ENCODE results near the gene TMTC4. TPM values are rescaled to one million over a fixed set of nuclear protein-coding genes. Genes with fewer than 3 reads are reported as not detected.
"Not testable (repeated sequence)": the region's sequence is repeated elsewhere in the genome, so short reads cannot be mapped to it uniquely, and the experiment has no call there.

TMTC4 gene
- total RNA-seq, 1 donor from 2014 or later: 19.1 TPM

DNA sequence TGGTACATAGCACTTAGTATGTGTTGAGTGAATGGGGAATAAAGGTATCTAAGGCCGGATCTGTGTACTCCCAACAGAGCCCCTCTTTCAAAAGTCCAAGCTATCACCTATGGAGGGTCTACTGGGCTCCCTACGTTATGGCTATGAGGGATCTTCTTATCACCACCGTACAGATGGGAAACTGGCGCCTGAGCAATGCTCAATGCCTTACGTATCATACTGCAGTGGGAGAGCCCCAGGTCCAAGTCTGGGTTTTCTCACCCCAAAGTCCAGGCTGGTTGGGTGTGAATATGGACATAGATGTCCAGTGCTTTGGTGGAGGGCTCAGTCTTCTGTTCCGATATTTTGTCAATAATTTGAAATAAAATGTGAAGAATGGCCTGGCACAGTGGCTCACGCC, 72.9 kb downstream of the TMTC4 start:
- DNase-seq (ENCODE audit: low spot score) (no peak), ATAC-seq (no peak)
- intact Hi-C loops (cut with DNase I): no loop called here

DNA sequence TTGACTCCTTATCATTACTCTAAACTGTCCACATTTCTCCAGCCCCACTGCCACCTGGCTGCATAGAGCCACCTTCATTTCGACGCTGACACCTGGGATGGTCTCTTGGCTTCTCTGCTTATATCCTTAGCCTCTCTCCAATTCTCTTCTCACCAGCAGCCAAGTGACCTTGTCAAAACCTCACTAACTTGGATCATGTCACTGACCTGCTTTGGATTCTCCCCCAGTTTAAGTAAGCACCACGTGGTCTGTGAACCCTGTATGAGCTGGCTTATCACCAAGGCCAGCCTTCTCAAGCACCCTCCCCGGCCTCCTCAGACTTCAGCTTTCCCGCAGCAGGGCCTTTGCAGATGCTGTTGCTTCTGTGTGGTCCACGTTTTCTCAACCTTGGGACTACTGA, 73.7 kb downstream of the TMTC4 start:
- intact Hi-C loops (cut with DNase I): no loop called here
- no peak for ATAC-seq

DNA sequence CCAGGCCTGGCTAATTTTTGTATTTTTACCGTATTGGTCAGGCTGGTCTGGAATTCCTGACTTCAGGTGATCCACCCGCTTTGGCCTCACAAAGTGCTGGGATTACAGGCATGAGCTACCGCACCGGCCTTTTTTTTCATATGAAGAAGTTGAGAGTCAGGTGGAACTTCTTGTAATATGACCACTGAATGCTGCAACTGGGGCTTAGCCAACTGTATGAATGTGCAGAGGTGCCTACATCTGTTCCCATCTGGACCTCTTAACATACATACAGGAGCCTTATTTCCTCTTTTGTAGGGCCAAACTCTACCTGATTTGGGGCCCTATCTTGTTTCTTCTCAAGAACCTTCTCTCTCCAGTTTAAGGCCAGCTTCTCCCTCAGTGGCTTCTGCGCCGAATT, 74.1 kb downstream of the TMTC4 start:
- ATAC-seq: no peak
- intact Hi-C loops (cut with DNase I): no loop called here
- no peak for DNase-seq (ENCODE audit: low spot score)

More for the DNA sequence above, 73.7 kb downstream of the TMTC4 start:
- DNase-seq (ENCODE audit: low spot score): no peak

DNA sequence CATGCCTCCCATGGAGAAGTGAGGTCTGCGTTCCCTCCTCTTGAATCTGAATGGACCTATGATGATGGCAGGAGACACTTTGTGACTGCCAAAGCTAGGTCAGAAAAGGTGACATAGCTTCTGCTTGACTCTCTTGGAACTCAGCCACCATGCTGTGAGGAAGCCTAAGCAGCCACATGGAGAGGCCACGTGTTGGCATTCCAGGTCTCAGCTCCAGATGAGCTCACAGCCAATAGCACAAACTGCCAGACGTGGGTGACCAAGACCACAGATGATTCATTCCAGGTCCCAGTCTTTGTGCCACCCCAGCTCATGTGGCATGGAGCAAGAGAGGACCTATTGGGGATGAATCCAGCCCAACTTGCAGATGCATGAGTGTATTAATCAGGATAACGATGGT, 77.3 kb downstream of the TMTC4 start:
- ATAC-seq: no peak
- no peak for DNase-seq (ENCODE audit: low spot score)
- intact Hi-C loops (cut with DNase I): no loop called here

DNA sequence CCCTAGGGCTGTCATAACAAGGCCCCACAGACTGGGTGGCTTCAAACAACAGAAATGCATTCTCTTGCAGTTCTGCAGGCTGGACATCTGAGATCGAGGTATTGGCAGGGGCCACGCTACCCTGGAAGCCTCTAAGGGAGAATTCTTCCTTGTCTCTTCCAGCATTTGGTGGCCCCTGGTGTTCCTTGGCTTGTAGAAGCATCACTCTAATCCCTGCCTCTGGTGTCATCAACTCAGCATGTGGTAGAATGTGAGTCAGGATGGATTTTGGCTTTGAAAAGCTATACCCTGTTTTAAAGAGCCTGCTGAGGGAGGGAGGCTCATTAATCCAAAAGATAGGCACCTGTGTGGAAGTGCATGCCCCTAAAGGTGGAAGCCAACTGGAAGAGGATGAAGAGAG, 78.1 kb downstream of the TMTC4 start:
- ATAC-seq (no peak), DNase-seq (ENCODE audit: low spot score) (no peak)
- intact Hi-C loops (cut with DNase I): no loop called here

DNA sequence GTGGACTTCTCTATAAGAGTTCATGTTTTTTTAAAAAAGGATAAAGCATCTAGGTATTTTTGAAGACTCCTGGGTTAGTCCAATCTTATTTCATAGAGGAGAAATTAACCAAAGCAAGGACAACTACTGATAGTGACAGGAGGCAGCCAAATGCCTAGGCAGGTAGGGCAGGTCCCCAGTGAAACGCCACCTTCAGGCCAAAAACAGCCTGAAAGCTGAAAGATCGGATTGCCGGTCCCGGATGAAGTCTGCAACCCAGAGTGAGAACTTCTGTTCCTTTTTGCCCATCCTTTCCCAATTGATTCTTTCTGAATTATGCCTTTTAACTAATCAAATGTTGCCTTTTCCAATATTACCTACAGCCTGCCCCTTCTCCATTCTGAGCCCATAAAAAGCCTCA, 79.9 kb downstream of the TMTC4 start:
- DNase-seq (ENCODE audit: low spot score): no peak
- ATAC-seq: no peak
- intact Hi-C loops (cut with DNase I): no loop called here

DNA sequence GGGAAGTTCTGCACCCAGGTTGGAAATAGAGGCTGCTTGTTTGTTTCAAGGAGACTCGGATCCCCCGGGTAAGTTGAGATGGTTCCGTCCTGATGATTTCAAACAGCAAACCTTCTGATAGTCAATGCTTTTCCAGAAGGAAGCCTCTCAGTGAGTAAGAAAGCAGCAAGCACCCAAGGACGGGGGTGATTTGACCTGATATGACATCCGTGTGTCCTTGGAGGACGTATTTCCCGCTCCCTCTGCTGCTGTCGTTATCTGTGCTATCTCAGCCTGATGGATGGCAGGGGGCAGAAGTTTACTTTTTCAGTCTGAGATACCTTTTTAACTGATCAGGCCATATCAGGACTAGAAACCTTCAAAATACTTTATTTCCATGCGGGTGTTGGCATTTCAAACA, 80.3 kb downstream of the TMTC4 start:
- DNase-seq (ENCODE audit: low spot score) (no peak), ATAC-seq (no peak)
- intact Hi-C loops (cut with DNase I): no loop called here

DNA sequence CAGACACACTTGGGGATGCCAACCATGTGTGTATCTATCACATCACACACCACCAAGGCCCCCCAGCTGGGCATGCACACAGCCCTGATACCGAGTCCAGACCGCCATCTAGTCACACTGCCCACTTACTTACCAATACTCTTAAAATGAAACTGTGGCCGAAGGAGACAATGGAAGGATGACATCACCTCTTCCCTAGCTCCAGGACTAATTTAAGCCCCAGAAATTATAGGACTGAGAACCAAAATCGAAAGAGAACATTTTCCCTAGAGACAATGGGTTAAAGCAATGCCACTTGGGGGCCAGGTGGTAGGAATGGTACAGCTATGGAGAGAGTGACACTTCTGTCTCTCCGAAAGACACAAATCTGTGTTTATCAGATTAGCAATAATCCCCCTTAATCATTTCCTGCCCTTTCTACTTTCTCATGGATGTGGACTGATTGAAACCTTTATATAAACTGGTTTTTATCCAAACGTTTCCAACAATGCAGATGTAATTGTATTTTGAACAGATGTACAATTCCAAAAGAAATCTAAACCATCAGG, 85.3 kb downstream of the TMTC4 start:
- intact Hi-C loops (cut with DNase I): no loop called here
- DNase-seq (ENCODE audit: low spot score): no peak
- ATAC-seq: peak; percentile 33

DNA sequence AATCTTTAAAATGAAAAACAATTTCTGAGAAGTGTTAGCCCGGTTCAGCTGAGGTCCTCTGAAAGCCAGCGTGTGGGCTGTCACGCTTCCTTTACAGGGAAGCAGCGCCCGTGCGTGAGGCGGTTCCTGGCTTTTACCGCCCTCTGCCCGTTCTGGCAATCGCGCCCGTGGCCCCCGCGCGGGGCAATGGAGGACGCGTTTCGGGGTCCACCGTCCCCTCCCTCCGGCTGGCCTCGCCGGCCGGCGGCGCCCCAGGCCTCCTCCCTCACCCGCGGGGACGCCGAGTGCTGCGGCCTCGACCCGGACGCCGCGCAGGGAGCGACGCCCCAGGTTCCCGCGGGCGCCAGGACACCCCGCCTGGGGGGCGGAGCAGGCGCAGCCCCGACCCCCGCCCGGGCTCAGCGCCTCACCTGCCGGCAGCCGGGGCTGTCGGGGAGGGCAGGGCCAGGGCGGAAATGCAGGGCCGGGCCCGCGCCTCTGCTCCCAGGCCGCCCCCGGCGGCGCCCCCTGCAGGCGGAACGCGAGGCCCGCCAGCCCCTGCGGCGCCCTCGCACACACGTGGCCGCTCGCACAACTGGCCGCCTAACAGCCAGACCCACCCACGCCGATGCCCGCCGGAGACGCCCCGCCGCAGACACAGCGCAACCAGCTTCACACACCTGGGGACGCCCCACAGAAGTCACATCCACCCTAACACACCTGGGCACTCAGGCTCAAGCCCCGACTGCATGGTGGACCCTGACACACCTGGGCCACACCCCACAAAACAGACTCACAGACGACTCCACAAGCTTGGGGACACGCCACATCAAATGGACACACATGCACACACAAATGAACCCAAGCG, 86.0 kb downstream of the TMTC4 start, which contains the start of gene GGACT:
GGACT (minus strand) TSS at position 459 of the 847 bp plus-strand sequence. CDS start 56,198 bp downstream, outside the sequence.
- ATAC-seq (peak; percentile 90), DNase-seq (ENCODE audit: low spot score) (peak; percentile 84)
- intact Hi-C loops (cut with DNase I): no loop called here

DNA sequence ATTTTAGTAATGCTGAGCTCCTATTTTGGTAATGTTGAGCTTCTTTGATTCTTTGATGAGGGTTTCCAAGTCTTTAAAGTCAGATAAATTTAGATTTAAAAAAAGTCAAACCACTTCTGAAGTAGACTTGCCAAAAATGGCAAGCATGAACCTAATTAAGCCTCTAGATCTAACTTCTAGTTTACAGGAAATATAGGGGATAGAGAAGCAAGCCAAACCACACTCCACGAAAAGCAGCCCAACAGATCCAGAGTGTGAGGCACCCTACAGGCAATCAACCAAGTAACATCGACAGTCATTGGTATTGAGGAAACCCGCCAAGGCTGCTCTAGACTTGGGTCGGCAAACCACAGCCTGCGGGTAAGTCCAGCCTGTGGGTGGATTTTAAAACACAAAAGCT, 89.7 kb downstream of the TMTC4 start:
- intact Hi-C loops (cut with DNase I): no loop called here

DNA sequence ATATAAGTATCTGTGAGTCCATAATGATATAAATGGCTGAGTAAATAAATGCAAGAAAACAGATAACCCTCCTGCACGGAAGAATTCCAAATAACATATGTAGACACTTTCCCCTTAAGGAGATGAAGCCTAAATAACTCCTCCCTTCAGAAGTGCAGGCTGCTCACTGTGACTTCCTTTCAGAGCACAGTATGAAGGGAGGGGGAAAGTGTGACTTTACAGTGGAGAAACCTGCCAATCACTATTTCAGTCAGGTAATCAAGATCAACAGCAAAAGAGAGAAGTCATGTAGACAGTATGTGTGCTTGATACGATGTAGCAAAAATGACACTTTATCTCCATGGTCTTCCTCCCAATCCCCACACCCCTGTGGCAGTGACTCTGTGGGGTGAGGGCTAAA, 93.1 kb downstream of the TMTC4 start:
- DNase-seq (ENCODE audit: low spot score) (no peak), ATAC-seq (no peak)
- intact Hi-C loops (cut with DNase I): no loop called here

More for the DNA sequence above, 89.7 kb downstream of the TMTC4 start:
- no peak for DNase-seq (ENCODE audit: low spot score)
- no peak for ATAC-seq

DNA sequence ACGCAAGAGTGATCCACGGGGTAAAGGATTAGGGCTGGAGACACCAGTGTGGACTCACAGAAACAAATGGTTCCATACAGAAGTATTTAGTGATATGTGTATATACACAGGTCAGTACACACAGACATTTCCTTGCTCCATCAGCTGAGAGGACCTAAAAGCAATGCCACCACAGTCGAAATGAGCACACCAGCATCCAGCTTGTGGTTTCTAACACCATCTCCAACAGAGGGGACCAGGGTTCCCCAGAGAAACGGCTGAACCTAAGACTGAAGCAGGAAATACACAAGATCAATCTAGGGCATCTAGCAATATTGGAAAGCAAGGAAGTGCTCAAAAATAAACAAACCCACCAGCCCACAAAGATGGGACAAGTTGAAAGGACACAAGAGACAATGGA, 93.6 kb downstream of the TMTC4 start:
- DNase-seq (ENCODE audit: low spot score) (no peak), ATAC-seq (no peak)
- intact Hi-C loops (cut with DNase I): no loop called here

DNA sequence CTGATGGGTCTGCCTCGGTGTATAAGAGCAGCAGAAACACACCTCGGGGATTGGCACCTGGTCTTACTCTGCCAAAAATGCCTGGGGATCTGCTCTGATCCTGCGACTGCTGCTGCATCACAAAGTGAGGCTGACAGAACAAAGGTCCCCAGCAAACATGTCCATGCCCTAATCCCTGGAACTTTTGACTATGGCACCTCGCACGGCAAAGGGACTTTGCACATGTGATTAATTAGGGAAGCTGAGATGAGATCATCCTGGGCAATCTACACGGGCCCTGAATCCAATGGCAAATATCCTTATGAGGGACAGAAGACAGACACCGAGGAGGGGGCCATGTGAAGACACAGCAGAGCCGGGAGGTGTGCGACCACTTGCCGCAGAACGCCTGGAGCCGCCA, 94.5 kb downstream of the TMTC4 start:
- DNase-seq (ENCODE audit: low spot score): no peak
- intact Hi-C loops (cut with DNase I): no loop called here
- ATAC-seq: no peak

DNA sequence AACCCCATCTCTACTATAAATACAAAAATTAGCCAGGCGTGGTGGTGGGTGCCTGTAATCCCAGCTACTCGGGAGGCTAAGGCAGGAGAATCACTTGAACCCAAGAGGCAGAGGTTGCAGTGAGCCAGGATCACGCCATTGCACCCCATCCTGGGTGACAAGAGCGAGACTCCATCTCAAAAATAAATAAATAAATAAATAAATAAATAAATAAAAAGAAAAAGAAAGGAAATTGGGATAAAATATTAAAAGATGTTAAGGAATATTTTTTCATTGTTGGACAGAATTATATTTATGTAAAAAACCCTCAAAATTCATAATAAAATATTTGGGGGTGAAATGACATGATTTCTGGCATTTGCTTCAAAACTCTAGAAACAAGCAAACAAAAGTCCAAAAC, 97.4 kb downstream of the TMTC4 start:
- ATAC-seq; intact Hi-C loops (cut with DNase I); DNase-seq (ENCODE audit: low spot score): not testable (repeated sequence)

DNA sequence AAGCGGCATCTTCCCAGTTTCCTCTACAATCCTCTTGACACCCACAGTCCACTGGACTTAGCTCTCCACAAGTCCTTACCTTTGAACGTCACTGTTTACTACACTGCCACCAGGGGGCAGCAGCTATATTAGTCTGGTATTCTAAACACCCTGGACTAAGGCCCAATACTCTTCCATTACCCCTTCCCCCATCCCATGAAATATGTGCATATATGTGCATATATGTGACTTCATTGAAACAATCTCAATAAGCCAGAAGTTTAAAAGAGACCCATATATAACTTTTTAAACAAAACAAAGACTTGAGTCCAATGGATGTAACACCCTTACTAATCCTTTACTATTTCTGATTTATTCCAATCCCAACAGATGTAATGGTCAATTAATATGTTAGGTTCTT, 101.5 kb downstream of the TMTC4 start:
- ATAC-seq: peak; percentile 62

DNA sequence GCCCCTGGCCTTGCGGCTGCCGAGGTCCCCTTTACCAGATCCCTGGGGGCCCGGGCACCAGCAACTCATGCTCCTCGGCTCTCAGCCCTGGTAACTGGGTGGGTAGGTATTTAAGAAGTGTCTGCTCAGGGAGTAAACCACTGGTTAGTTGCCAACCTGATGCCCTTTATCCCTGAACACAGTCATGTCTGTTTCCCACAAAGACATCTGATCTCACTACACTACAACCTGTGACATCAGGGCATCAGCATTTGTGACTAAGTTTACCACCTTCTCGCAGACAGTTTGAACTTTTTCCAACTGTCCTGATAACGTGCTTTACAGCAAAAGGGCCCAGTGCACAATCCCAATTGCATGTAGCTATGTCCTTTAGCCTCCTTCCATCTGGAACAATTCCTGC, 108.1 kb downstream of the TMTC4 start:
- intact Hi-C loops (cut with DNase I): no loop called here
- ATAC-seq: no peak
- DNase-seq (ENCODE audit: low spot score): no peak

More for the DNA sequence above, 101.5 kb downstream of the TMTC4 start:
- DNase-seq (ENCODE audit: low spot score): peak; percentile 77
- intact Hi-C loops (cut with DNase I): no loop called here

DNA sequence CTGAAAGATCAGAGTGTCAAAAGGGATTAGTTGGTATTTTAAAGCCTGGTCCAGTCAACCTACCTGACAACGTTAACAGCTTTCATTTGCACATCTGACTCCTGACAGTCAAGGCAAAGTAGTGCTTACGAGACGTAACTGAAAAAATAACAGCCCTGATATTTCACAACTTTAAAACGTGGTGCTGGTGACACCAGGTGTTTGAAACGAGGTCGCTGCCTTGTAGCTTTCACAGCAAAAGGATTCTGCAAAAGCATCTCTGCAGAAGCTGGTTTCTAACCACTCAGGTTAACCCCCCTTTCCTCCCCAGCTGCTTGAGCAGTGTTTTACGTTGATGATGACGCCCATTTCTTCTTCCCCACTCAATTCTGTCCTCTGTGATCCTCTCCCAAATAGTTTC, 109.3 kb downstream of the TMTC4 start:
- intact Hi-C loops (cut with DNase I): no loop called here
- DNase-seq (ENCODE audit: low spot score) (no peak), ATAC-seq (no peak)

DNA sequence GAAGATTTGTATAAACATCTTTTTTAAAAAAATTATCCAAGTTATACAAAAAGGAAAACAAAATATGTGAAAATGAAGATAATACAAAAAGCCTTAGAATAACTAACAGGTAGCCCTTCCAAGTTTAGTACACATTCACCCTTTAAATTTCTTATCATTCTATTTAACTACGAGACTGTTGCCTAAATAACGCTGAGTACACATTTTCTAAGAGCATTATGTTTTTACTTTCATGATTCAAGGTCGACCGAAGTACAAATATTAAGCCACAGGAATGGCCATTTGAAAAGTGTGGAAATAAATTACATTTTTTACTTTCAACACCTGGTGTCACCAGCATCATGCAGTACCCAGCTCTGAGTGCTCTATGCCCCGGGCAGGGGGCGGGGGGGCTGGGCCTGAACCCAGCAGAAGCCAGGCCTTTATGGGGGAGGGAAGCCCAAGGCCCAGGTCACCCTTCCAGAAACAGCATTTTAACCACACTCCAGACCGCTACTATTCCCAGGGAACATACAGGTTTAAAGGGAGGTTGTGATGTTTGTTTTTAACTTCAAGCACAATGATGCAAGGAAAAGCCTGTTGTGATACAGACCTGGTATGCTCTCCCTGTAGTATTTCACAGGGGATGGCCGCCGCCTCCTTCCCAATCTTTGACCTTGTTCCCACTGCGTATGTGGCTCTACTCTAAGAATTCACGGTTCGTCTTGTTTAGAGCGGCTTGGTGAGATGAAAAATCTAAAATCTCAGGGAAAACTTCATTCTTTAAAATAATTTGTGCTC, 110.0 kb downstream of the TMTC4 start:
- DNase-seq (ENCODE audit: low spot score): no peak
- intact Hi-C loops (cut with DNase I): no loop called here
- no peak for ATAC-seq

DNA sequence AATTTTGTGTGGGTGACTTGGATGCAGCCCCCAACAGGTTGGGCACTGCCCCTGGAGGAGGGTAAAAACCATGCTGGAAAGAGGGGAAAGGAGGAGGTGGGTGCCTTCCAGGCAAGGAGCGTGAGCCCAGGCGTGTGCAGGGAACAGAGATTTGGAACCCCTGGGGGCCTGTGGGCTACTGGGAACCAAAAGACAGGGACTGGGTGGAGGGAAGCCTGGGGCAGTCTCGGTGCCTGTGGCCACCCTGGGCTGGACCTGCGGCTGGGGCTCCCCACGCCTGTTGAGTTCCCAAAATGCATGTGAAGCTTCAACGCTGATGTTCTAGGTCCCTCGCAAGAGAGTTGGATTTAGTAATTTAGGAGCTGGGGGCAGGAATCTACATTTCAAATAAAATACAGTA, 110.8 kb downstream of the TMTC4 start:
- no peak for DNase-seq (ENCODE audit: low spot score)
- ATAC-seq: no peak
- intact Hi-C loops (cut with DNase I): no loop called here

DNA sequence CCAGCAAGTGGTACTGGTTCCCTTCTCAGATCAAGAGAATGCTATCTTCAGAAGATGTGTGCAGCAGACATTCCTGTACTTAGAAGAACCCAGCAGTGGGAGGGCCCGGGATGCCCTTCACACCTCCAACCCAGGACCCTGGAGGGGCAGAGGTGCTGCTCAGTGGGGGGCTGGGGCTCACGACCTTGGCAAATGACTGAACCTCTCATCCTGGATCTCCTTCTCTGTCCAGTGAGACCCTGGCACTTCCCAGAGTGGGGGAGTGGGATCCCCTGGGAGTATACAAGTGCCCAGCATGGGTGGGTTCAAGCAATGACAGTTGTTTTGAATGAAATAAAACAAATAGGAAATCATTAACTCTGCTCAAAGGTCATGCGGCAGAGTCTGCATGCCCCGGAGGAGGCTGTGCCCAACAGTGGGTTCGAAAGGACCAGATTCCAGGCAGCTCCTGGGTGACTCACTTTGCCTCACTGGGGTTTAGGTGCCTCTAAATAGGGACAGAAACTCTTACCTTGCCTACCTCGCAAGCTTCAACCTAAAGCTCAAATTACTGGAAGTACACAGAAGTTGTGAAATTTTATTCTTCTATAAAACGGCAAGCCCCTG, 112.9 kb downstream of the TMTC4 start:
- DNase-seq (ENCODE audit: low spot score) (no peak), ATAC-seq (no peak)
- intact Hi-C loops (cut with DNase I): no loop called here

All from sciatic nerve (tissue), 2 donors.